Stimulated activated CD8-positive, alpha-beta memory T cell treated with anti-CD3 and anti-CD28 coated beads, Interleukin-15, amount 100 ng/mL, for 24 hours (primary cell): ENCODE data around the gene MTMR12.
"Not testable (repeated sequence)": the region's sequence is repeated elsewhere in the genome, so short reads cannot be mapped to it uniquely, and the experiment has no call there.

ENCODE experiments used
- DNase-seq: peaks from one replicate; pipeline ENCODE4 v3.0.0-alpha.2; 2020; ENCODE audit warnings: low read depth

Gene MTMR12

DNA sequence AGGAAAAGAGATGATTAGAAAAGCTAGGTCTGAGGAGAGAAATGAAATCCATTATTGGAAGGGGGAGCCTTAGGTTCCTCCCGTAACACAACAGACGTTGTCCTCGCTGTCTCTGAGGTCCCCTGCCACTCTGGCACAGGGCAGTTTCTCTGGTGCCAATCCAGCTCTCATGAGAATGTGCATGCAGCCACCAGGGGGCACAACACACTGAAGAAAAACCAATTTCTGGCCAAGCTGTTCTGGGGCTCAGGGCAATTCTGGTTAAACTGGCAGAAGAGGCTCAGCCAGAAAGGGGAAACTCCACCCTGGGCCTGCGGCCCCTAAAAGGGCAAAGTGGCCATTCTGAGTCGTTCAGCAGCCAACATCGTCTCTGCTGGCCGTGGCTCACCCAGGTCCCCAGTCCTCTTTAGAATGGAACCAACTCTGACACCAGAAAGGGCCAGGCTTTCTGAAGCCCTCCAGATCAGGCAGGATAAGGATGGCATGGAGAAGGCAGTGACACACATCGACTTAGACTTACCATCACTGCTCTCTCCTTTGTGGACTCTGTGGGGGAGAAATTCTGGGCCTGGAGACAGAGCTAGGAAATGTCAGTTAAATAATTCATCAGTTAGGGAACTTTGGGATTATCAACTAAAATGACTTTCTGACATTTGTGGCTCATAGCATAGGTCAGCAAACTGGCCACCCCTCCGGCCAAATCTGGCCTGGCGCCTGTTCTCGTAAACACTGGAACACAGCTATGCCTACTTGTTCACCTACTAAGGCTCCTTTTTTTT lies 80.1 kb downstream of the MTMR12 start:
- peak; percentile 33 for DNase-seq

DNA sequence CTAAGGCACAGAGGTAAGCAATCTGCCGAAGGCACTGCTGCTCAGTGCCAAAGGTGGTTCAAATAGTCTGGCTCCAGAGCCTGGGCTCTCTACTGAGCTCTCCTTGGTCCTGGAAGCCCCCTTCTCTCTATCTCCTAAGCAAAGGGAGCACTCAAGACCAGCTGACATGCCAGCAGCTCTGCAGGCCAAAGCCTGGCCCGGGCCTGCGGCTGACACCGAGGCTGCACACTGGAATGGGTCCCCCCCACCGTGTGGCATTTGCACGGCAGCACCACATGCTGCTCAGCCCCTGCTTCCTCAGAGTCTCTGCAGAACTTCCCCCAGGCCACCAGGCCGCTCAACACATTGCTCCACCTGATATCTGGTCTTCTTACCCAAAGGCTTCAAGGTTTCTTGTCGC lies 80.8 kb downstream of the MTMR12 start:
- DNase-seq, result no peak

DNA sequence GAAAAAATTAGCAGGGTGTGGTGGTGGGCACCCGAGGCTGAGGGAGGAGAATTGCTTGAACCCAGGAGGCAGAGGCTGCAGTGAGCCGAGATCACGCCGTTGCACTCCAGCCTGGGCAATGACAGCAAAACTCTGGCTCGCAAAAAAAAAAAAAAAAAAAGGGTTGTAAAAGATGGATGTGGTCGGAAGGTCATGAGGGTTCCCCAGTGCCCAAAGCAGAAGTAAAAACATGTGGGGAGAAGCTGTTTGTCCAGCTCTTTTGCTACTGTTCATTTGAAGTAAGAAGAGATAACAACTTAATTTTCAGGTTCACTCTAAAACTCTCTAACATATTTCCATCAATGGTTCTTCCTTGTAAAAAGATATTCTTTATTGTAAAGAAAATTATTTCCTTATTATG lies 81.5 kb downstream of the MTMR12 start:
- no peak for DNase-seq

DNA sequence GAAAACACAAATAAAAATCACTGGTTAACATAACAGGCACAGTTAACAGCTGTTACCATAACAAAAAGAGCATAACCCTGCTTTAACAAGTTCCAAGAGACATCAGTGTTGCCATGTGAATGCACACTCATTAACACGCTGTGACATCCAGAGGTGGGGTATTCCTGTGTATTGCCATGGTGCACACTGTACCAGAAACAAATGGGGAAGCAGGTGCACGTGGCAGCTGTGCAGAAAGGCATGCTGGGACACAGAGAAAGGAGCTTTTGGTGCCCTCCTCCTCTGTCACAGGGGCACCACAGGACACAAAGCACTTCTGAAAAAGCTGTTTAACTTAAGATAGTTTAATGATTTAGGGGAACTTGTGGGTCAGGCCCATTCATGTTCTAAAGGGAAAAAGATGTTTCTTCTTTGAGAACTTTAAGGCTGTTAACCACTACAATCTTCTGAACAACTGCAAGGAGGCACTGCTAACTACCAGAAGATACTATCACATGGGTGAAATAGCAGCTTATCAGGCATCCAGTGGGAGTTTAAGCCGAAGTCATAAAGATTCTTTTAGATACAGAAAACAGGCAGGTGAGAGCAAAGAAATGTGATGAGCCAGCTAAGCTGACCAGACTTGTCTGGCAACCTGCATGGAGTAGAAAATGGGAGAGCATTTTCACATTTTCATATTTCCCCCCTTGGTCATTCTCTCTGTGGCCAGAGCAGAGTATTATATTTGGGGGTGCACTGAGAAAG lies 82.2 kb downstream of the MTMR12 start:
- no peak for DNase-seq

DNA sequence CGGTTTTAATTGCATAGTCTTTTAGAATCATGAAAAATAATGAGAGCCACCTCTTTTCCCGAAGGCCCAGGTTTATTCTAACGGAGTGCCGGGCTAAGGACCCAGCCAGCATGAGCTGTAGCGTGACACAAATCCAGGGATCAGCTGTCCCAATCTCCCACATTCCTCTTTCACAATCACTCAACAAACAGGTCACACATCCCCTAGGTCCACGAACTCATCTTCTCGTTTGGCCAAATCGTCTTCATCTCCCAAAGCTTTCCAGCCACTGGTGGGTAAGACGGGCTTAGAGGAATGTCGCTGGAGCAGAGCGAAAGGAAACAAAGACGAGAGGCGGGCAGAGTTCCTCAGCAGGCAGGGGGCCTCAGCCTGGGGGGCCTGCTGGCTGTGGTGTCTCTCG lies 83.2 kb downstream of the MTMR12 start:
- no peak for DNase-seq

DNA sequence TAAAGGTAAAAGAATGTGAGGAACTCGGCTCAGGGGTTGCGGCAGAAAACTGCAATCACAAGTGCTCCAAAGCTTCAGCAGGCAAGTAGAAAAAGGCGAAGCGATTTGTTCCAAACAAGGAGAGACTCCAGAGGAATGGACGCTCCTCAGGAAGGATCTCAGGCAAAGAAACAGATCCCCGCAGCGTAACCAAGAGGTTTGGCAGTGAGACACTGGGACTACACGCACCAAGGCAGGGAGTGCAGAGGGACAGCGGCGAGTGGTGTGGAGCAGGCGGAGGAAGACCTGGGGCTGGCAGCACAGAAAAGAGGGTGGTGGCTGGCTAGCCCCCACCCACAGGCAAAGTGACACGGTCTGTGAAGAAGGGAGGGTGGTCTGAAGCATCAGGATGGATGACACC lies 83.9 kb downstream of the MTMR12 start:
- no peak for DNase-seq

DNA sequence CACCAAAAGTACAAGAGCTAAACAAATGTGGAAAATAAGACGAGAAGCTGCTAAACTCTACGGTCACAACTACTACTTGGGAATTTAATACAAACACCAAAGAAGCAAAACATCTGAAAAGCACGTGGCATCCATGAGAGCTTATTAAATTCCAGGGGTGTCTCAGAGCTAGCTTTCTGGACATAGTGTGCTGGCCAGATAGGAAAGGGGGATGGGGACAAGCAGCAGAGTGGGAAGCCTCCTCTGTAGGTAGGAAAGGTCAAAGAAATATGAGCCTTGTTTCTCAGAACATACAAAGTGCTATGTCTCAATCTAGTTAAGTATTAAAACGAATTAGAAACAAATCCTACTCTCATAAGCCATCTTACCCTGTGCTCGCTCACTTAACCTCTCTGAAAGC lies 87.3 kb downstream of the MTMR12 start:
- no peak for DNase-seq

DNA sequence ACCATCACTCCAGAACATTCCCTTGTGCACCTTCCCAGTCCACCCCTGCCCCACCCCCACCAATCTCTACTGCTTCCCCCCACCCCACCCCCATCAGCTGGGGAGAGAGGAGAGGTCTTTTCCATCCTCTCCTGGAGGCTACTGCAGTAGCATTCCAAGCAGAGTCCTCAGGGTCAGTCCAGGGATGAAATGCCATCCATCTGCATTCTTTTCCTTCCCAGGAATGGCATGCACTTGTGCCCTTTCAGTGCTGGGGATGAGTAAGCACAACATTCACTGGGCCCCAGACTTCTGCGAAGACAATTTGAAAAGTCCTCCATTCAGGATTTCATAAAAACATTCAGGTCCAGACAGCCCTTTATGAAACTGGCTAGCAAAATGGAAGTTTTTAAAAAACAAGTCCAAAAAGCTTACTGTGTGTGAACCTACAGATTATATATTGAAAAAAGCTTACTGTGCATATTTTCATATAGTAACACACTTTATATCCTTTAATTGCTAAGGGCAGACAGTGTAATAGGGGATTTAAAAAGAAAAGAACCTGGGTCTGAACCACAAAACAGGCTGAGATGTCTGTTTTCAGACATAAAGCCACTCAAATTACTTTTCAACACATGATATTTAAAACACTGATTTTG lies 88.6 kb downstream of the MTMR12 start:
- DNase-seq, result no peak

DNA sequence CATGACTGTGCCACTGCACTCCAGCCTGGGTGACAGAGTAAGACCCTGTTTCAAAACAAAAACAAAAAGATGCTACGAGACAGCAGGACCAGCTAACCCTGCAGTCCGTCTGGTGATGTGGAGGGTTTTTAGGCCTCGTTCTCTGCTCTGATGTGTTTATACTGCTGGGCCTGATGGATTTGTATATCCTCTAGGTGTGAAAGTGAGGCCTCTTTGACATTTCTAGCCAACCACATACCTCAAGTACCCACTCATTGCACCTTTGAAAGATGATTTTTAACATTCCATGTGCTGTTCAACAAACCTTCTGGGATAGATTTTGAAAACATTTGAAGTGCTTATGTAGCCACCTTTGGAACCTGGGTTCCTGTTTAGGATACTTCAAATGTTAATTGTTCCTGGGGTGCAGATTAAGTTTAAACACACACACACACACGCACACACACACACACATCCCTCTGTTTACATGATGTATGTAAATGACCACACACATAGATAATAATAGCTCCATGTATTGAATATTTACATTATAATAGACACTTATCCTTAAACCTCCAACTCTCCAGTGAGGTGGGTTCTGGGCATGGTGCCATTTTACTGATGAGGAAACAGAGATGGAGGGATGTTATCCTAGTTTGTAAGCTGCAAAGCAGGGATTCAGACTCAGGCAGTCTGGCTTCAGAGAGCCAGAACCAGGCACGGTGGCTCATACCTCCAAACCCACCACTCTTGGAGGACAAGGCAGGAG lies 89.8 kb downstream of the MTMR12 start:
- DNase-seq, result no peak

DNA sequence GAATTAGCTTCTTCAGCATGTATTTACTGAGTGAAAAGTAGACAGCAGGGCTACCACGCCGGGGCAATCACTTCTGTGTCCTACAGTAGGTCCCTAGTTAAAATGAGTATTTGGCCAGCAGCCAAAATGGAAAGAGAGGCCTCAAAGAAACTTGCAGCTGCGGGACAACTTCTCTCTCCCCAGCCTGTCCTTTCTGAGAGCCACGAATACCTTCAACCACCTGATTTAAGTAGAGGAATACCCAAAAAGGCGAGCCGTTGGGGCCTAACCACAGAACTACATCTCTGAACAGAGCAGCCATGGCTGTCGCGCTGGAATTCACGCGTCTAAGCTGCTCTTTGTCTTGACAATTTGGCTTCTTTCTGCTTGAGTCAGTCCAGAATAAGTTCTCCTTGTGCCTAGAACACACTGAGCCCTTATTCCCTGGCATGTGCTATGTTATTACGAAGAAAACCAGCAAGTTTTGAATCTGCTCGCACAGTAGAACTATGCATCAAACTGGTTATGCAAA lies 94.8 kb downstream of the MTMR12 start:
- no peak for DNase-seq

DNA sequence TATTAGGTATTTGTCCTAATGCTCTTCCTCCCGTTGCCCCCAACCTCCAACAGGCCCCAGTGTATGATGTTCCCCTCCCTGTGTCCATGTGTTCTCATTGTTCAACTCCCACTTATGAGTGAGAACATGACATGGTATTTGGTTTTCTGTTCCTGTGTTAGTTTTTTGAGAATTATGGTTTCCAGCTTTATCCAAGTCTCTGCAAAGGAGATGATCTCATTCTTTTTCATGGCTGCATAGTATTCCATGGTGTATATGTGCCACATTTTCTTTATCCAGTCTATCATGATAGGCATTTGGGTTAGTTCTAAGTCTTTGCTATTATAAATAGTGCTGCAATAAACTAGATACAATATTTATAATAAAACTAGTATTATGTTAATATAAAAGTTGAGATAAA lies 98.4 kb downstream of the MTMR12 start:
- DNase-seq, result not testable (repeated sequence)

DNA sequence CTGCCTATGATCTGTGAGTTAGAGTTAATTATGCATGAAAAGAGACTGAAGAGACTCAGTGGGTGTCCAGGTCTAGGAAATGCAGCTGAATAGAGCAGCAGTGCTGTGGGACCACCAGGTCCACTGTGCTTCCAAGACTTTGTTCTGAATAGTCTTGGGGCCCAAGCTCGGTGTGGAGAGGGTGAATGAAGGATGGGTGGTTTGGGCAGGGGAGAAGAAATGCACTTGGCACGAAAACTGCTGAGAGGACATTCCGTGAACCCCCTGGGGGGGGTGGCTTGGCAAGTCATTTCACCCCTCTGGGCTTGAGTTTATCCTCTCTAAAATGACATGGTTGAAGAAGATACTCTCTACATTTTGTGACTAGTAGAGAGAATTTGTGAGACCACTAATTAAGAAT lies 102.6 kb downstream of the MTMR12 start:
- no peak for DNase-seq

DNA sequence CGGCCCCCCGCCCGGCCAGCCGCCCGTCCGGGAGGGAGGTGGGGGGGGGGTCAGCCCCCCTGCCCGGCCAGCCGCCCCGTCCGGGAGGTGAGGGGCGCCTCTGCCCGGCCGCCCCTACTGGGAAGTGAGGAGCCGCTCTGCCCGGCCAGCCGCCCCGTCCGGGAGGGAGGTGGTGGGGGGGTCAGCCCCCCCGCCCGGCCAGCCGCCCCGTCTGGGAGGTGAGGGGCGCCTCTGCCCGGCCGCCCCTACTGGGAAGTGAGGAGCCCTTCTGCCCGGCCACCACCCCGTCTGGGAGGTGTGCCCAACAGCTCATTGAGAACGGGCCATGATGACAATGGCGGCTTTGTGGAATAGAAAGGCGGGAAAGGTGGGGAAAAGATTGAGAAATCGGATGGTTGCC lies 103.9 kb downstream of the MTMR12 start:
- not testable (repeated sequence) for DNase-seq

DNA sequence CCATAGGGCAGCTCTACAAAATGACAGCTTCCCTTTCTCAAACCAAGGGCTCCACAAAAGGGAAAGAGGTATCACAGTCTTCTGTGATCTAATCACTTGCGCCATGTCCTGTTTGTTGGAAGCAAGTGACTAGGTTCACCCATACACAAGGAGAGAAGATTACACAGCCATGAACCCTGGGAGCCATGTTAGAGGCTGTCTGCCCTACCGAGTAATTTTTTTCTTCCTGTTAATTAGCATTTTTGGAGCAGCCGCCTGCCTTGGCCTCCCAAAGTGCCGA lies 105.4 kb downstream of the MTMR12 start:
- DNase-seq, result no peak

DNA sequence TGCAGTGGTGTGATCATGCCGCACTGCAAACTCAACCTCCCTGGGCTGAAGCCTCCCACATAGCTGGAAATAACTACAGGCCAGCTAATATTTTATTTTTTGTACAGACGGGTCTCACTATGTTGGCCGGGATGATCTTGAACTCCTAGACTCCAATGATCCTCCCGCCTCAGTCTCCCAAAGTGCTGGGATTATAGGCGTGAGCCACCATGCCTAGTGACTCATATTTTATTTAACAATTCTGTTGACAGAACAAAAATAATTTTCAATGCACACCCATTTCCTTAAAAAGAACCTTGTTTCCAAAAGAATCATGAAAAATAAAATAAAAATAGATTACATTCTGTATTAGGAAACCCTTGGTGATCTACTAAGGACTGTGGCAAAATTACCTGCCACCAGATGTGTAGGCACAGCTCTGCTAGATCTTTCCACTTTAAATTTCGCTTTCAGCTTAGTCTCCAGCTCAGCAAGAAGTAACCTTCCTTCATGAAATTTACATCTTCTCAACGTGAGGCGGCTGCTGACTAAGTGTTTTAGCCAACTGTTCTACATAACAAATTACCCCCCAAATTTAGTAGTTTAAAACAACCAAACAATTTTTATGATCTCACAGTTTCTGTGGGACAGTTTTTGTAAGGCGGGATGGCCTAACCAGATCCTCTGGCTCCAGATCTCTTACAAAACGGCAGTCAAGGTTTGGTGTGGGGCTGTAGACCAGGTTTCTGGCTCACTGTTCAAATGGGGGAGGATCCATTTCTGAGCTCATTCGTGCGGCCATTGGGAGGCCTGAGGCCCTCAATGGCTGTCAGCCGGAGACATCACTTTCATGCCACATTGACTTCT lies 106.0 kb downstream of the MTMR12 start:
- no peak for DNase-seq

DNA sequence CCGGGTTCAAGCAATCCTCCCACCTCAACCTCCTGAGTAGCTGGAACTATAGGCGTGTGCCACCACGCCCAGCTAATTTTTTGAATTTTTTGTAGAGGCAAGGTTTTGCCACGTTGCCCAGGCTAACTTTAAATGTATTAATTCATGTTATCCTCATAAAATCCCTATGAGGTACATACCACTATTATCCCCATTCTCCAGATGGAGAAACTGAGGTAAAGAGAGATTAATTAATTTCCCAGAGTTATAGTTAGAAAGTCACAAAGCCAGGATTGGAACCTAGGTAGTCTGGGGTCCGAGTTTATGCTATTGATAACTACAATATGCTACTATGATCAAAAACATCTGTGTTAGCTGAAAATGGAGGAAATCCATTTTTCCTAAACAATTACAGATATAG lies 106.7 kb downstream of the MTMR12 start:
- DNase-seq, result no peak

DNA sequence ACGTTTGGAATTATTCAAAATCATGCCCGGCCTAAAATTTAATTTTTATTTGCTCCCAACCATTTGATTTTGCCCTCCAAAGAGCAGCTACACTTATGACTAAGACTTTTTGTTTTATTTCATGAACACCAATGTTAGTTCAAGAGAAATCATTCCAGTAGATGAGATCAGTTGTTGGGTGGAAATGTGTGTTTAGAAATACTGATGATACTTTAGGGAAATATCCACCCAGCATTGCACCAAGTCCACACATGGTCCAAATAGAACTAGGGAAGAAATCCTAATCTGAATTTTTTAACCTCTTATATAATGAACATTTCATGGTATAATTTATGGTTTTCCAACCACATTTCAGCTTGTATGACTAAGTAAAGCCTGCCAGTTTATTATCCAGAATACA lies 110.3 kb downstream of the MTMR12 start:
- no peak for DNase-seq

DNA sequence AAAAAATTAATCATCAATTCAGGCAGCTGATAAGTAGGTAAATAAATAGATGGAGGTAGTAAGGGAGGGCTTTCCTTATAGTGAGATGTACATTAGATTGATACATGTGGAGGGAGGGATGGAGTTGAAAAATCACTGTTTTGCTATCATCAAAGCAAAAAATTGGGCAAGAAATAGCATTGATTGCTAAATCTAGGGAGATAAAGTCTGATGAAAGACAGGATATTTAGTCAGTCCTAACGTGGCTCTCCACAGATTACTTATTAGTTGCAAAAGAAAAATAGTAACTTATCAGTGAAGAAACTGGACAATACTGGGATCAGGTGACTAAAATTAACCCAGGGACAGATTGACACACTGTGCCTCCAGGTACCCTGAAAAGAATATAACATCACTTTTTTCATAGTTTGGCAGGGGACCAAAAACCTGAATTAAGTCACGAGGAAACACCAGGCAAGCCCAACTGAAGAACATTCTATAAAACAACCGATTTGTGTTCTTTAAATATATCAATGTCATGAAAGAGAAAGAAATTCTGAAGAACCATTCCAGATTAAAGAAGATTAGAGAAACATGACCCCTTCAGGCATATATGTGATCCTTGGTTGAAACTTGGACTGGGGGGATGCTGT lies 111.5 kb downstream of the MTMR12 start:
- no peak for DNase-seq

DNA sequence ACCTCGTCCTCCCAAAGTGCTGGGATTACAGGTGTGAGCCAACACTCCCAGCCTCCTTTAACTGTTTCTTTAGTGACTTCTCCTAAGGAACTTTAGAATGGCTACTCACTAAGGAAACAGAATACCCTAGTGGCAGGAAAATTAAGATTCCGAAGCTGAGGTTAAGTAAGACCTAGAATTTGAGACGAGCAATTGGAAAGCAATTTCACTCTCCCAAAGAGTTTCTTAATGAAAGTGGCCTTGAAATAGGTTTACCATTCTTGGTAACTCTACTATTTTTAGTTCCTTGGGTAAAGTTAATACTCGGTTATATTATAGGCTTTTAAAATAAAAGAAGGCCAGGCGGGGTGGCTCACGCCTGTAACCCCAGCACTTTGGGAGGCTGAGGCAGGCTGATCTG lies 115.7 kb downstream of the MTMR12 start:
- DNase-seq, result no peak

DNA sequence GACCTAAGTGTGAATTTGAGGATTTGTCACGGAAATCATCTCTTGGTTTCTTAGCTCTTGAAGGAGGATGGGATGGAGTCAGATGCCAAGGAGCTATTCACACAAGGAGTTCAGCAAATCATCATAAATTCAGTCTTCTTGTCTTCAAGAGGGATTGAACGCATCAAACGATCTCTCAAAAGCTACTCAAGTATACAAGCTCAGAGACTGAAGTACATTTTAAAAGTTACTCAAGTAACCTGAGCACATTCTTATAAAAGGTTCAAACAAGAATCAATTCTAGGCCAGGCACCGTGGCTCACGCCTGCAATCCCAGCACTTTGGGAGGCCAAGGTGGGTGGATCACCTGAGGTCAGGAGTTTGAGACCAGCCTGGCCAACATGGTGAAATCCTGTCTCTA lies 117.5 kb downstream of the MTMR12 start:
- DNase-seq, result no peak

DNA sequence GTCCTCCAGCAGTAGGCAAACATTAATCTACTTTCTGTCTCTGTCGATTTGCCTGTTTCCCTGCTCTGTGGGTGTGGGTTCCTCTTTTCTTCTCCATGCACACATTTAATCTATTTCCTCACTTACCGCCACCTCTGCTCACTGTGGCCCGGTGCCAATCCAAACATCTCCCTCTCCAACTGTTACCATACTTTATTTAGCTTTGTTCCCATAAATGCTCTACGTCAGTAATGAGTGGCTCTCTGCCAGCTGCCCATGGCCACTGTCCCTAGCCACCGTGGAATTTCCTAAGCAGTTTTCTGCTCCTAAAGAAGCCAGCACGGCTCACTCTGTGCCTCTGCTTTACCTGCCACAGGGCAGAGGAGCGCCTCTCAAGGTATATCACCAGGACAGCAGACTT lies 119.1 kb downstream of the MTMR12 start:
- no peak for DNase-seq
